OCI-LY3 (cell line): ENCODE measurements around the gene ABL2.

Experiments used
- CTCF ChIP-seq: fragments of 200-600, 300-600 bp; sonication (generic); IDR thresholded peaks from 2 replicates; pipeline ENCODE4 v1.5.1; 2014; ENCODE audit warnings: antibody characterized with exemption, low read length, low read depth
- EZH2phosphoT487 ChIP-seq: fragments of 200-600 bp; shearing (Covaris generic); IDR thresholded peaks from 2 replicates; pipeline ENCODE4 v1.6.1; 2018; ENCODE audit warnings: antibody characterized with exemption, mixed run types, low read depth

- TF ChIP-seq CTCF (no peak), EZH2phosphoT487 (no peak)
Measured at GRCh38 chr1:179089827-179090482, 139.5 kb downstream of the ABL2 start.
